GM19397 (cell line): Measurements from ENCODE around the gene SMC6.

Experiments used
- ATAC-seq: cut with Tn5 transposase; IDR thresholded peaks from one replicate; pipeline ENCODE4 v1.9.1; 2021; ENCODE audit warnings: mild to moderate bottlenecking, moderate library complexity; ENCODE audit not compliant: unreplicated experiment

The SMC6 gene

DNA sequence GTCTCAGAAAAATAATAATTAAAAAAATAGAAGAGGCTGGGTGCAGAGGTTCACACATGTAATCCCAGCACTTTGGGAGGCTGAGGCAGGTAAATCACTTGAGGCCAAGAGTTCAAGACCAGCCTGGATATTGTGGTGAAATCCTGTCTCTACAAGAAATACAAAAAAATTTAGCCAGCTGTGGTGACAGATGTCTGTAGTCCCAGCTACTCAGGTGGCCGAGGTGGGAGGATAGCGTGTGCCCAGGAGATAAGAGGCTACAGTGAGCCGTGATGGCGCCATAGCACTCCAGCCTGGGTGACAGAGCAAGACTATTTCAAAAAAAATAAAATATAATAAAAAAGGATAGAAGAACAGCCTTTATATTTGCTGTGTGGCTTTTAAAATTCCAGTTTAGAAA lies 35.9 kb downstream of the SMC6 start:
- ATAC-seq: no peak

DNA sequence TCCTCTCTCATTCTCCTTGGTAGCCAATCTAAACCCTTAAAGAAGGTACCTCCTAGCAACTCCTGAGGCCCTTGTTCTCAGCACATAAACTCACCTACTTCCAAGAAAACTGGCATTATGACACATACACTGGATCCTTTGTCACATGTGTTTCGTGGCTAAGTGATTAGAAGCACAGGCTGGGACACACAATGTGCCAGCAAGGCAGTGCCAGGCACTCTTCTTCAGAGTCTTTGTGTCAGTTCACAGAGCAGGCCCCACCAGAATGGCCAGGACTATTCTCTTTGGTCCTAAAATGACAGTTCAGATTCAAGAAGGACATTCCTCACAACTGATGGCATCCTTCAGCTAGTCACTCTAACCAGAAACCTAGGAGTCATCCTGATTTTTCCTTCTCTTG lies 40.3 kb downstream of the SMC6 start:
- ATAC-seq: no peak

DNA sequence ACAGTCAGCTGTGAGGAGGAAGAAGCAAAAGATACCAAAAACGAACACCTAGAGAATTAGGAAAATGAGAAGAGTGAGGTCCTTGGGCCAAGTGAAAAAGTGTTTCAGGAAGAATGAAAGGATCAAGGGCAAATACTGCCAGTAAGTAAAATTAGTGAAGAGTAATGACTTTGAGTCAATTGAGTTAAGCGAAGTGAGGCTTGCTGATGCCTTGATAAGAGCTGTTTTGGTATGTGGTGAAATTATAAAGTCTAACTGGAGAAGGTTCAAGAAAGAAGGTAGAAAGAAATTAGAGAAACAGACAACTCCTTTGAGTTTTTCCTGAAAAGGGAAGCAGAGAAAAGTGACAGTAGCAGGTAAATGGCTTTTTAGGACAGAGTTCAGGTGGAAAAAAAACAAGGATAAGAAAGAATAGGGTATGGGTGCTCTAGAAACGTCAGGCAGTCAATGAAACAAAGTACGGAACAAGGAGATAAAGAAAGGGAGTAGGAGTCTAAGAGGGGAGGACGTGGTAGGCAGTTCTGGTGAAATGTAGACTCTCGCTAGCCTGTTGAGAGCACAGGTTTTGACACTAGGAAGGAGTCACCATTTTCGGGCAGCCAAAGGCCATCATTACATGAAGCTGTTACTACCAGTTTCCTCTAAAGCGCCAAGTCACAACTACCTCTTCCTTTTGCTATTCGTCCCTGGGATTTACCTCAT lies 42.9 kb downstream of the SMC6 start:
- no peak for ATAC-seq

DNA sequence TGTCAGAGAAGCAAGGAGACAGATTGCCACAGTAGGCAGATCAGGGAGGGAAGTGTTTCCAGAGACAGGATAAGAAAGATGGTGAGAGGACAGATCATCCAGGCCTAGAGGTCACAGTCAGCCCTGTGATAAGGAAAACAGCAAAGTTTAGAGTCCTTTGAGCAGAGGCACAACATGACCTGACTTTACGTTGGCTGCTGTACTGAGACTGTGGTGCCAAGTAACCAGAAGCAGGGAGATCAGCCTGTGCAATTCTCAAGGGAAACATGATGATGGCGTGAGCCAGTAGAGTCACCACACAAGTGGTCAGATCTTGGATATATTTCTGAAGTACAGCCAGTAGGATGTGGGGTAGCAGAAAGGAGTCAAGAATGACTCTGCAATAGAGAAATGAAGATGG lies 43.7 kb downstream of the SMC6 start:
- ATAC-seq: no peak

DNA sequence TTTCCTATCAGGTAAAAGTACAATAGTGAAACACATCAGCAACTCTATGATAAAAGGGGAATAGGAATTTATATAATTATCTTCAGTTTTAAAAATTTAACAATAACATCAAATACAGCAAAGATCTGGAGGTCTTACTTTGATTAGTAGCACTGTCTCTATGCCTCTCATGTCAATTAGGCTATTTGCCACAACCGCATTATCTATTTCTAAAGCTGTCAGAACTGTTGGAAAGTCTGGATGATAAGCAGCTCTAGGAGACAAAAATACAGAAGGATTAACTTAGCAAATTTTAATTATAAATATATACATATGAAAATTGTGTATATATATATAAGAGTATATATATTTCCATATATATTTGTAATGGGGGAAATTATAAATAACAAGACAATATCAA lies 45.1 kb downstream of the SMC6 start:
- ATAC-seq: no peak

DNA sequence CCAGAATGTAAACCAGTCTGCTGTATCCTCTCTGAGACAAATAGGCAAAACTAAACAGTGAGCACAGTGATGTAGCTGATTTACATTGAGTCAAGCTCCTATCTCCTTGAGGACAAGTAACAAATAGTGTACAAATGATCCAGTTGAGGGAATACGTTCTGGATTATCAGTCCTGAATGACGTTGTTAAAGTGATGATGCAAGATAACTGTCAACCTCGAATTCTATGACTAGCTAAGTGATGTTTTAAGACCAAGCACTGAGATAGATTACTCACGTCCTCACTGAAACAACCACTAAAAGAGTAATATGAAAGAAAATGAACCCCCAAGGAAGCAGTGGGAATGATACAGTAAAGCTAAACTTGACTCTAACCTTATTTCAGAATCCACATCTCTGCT lies 46.8 kb downstream of the SMC6 start:
- ATAC-seq: no peak

DNA sequence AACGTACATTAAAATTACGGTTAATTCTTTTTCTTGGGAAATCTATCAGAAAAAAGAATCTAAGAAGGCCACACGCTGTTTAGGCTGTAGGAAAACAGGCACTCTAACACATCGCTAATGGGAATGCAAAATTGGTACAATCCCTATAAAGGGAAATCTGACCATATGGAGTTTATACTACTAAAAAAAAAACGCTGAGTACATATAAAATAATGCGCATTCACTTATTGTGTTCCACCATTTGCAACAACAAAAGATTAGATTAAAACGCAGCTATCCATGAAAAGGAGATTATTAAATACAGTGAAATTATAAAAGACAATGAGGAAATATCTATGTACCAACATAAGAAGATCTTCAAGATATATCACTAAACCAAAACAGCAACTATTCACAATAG lies 62.8 kb downstream of the SMC6 start:
- no peak for ATAC-seq

DNA sequence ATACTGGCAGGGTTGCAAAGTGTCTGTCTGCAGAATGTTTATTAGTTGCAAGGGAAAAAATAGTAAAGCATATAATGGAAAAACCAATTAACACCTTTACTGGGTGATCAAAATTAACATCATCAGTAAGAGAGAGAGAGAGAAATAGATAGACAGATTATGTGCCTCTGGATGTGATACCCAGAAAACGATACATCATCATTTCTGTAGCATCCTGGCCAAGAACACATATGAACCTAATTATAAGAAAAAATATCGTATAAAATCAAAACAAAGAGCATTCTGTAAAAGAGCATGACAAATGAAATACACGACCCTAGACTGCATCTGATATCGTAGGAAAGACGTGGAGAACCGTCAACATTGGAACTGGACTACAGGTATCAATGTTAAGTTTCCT lies 64.6 kb downstream of the SMC6 start:
- ATAC-seq: no peak

DNA sequence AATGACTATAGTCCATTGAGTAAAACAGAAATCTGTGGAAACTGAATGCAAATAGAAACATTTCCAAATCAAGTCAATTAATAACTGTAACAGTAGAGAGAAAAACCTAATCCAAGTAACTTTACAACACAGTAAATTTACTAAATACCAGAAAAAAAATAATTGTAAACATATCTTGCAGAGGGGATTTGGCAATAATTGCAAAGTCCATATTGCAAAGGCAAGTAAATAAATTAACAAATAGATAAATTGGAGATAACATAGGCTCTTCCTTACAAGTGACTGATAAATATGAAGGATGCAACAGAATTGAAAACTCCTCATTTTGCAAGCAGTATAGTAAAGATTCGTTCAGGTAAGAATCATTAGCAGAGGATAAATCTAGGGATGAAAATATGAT lies 65.0 kb downstream of the SMC6 start:
- ATAC-seq: no peak

DNA sequence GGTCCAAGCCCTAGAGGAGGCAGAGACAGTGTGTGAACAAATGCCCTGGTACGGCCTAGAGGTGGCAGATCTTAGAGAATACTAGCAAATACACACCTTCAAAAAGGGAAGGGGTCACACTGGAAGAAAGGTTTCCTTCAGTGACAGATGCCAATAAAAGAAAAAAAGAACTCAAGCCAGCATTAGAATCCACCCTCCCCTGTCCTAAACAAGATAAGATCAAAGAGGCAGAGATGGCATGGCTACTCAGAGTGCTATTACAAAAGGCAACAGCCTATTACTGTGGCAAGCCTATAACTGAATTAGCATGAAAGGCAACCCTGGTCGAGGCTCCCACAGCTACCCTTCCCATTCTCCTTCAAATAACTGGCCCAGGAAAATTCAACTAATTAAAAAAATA lies 69.6 kb downstream of the SMC6 start:
- no peak for ATAC-seq

DNA sequence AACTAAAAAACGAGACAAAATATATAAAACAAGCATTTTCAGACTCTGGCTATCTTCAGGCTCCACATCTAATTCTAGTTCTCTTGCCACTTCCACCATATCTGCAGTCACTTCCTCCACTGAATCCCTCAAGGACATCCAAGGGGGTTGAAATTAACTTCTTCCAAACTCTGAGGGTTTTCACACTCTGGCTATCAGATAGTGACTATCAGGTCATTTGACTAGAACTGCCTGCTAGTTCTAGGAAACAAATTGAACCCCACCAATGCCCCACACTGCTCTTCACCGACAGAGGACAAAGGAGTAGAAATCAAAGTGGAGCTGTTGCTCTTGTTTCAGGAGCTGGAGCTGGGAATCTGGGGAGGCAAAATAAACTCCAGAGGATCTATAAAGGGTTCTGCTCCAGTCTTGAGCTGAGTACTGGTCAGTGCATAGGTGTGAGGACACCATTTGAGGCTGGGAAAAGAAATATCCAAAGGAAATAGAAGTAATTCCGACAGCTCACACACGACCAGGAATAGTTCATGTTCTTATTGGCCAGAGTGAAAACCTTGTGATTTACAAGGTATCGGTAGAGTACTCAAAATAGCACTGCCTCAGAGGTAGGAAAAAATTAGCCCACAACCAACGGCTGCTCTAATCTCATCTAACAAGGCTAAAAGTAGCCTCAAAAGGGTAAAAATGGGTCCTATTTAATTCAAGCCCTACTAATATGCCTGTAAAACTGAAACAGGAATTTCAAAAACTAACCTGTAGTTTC lies 71.3 kb downstream of the SMC6 start:
- ATAC-seq: no peak

DNA sequence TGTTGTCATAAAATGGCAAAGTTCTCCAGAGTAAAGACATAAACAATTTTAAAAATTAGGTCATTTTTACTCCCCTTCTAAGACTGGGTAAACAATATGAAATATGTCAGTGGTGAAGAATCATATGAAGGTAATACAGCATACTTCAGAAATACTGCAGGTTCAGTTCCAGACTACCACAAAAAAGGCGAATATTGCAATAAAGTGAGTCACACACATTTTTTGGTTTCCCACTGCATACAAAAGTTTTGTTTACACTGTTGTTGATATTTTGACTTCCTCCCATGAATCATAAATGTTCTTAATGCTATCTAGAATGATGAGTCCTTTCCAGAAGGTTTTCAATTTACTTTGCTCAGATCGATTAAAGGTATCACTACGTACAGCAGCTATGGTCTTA lies 73.5 kb downstream of the SMC6 start:
- no peak for ATAC-seq

DNA sequence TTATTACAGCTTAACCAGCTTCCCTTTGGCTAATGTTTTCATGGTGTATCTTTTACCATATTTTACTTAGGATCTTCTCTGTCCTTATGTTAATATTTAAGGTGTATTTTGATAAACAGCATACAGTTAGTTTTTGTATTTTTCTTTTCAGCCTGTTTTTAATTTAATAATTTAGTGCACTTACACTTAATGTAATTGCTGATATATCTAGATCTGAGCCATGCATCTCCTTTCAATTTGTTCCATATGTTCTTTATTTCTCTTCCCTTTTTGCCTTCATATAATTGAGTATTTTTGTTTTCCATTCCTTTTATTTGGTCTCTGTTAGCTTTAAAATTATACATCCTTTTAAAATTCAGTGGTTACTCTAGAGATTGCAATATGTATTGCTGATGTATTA lies 78.8 kb downstream of the SMC6 start:
- ATAC-seq: no peak

DNA sequence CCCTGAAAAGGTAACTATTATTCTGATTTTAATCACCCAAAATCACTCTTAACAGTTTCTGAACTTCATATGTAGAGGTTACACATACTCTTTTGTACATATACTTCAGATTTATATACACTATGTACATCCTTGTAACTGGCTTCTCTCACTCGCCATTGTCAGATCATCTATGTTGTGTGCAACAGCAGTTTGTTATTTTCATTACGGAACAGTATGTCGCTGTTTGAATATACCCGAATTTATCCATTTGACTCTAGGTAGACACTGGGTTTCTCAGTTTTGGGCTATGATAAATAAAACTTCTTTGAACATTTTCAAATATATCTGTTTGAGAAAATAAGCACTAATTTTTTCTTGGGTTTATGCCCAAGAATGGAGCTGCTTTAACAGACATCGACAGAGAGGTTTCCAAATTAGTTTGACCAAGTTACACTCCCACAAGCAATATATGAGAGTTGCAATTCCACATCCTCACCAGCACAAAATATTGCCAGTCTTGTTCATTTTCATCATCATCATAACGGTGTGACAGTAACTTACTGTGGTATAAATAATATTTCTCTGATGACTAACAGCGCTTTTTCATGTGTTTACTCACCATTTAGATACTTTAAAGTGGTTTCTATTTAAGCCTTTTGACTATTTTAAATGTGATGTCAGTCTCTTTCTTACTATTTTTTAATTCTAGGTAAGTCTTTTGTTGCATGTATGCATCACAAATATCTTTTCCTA lies 80.9 kb downstream of the SMC6 start:
- ATAC-seq: no peak

DNA sequence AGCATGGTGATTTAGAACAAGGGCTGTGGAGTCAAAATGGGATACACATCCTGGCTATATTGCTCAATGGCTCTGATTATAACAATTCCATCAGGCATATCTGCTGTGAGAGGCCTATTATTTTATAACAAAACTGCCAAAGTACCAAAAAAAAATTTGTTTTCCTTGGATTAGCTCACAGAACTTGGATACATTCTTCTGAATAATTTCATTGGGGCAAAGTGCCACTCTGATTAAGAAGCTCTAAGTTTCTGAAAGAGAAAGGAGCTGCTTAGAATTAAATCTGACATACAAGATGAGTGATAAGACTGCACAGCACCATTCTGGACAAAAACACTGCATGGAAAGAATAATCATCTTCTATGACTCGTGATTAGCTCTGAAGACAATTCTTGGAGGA lies 85.7 kb downstream of the SMC6 start:
- no peak for ATAC-seq

DNA sequence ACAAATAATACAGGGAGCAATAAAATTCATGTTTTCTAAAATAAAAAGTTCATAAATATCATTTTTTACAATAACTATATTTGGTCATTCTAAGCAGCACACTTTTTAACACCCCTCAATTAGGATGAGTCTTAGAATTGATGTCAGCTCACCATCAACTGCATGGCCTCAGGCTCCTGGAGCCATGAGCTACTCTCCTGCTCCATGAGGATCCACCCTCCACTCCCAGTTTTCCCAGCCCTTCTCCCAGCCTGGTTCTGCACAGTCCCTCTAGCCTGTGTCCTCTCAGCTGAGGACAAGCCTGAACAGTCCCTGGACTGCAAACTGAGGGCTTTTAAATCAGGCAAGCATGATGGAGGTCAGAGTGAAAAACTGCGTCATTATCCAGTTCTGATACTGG lies 89.1 kb downstream of the SMC6 start:
- no peak for ATAC-seq

DNA sequence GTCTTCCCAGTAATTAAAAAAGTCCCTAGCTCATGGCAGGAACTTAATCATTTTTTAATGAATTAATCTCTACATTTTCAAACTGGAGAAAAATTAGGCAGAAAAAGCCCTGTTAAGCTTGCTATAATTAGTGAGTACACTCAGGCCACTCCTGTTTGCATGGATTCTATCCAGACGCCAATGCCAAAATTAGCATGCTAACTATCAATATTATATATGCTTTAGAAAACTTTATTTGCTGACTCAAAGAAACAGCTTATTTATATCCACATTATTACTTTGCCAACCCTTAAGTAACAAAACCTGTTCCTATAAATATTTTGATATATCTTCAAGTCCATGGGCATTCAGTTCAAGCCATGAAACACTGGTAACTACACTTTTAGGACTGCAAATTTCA lies 90.9 kb downstream of the SMC6 start:
- no peak for ATAC-seq

DNA sequence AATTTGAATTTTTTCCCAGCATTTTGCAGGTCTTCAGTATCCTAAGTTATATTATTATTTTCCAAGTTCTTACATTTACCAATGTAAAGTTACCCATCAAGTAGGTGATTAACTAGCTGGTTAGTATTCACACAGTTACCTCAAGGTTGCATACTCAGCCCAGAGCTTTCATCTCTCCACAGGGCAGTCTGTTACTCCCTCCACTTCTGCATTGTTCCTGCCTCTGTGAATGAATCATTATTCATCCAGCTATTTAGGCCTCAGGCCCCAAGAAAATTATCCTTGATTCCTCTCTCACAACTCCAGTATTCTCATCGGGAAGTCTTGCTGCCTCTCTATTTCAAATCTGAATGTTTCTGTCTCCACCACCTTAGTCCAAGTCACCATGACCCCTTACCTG lies 92.2 kb downstream of the SMC6 start:
- no peak for ATAC-seq

DNA sequence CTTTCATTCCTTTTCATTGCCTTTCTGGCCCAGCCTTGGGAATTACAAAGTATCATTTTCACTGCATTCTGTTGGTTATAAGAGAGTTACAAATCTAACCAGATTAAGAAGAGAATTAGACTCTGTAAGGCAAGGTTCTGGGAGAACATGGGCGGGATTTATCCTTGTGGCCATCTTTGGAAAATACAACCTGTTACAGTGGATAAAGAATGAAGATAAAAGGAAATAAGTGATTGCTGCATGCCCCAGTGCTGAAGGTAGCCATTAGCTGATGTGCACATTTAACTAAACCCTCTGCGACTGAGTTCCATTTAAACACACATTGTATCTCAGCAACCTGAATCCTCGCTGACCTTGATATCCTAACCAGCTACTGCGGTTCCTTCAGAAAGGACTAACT lies 93.4 kb downstream of the SMC6 start:
- ATAC-seq: no peak

DNA sequence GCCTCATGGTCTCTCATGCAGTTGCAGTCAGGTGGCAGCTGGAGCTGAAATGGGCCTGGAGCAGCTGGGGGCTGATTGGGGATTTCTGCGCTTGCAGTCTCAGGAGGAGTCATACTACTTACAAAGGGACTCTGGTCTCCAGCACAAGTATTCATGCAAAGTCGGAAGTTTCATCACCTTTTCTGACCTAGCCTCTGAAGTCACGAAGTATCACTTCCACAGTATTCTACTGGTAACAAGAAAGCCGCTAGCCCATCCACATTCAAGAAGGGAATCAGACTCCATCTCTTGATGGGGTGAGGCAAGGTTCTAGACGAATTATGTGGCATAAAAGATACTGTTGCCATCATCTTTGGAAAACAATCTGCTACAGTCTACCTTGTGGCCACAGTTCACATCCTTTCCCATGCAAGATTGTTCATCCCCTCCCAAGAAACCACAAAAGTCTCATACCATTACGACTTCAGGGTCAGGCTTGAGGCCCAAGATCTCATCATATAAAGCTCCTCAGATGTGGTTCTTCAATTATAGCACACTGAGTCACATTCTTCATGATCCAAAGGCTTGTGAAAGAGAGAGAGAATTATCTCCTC lies 95.3 kb downstream of the SMC6 start:
- ATAC-seq: no peak

DNA sequence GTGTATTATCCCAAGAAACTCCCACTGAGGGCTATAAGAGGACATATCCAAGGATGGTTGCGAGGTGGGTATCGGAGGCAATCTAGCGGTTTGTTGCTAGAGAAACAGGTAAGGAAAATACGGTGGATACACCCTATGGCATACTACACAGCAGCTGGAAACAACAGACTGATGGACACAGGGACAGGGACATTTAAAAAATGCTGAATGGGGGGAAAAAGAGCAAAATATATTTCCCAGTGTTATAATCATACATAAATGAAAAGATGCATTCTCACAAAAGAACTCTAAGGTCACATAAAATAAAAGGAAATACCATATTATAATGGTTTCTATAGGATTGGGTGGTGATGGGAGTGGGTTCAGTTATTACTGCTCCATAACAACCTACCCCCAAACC lies 95.9 kb downstream of the SMC6 start:
- no peak for ATAC-seq
